ENCODE measurements around the gene HOXD3. TPM values are rescaled to one million over a fixed set of nuclear protein-coding genes. Genes with fewer than 3 reads are reported as not detected.

Gene HOXD3
- total RNA-seq, 1 donor from 2014 or later, result 1.5 TPM

GRCh38 chr2:176120364-176121189, 36.5 kb upstream of the HOXD3 start:
- peak; percentile 18 for TF ChIP-seq CTCF (conservative IDR thresholded peaks at IDR 0.05)
- DNase-seq (ENCODE audit: low read depth, low spot score), result no peak

GRCh38 chr2:176121190-176122051, 35.7 kb upstream of the HOXD3 start:
- no peak for TF ChIP-seq CTCF (conservative IDR thresholded peaks at IDR 0.05)
- Mint-ChIP-seq H3K27me3 (ENCODE audit: low read depth) (peaks cover 95% of the 10 kb centered on the region), H3K36me3 (ENCODE audit: low read depth) (peaks cover 7% of the 10 kb centered on the region), H3K27ac (ENCODE audit: unreplicated experiment) (no peak overlapping the region), H3K4me3 (peak overlapping the region; percentile 67), H3K9me3 (peaks cover 6% of the 10 kb centered on the region), H3K4me1 (no peaks in the 10 kb centered on the region)
- no peak for DNase-seq (ENCODE audit: low read depth, low spot score)

More at GRCh38 chr2:176120364-176121189, 36.5 kb upstream of the HOXD3 start:
- H3K27ac Mint-ChIP-seq (ENCODE audit: unreplicated experiment), result no peak overlapping the region
- H3K27me3 Mint-ChIP-seq (ENCODE audit: low read depth), result peaks cover 95% of the 10 kb centered on the region
- peaks cover 7% of the 10 kb centered on the region for H3K36me3 Mint-ChIP-seq (ENCODE audit: low read depth)
- H3K4me1 Mint-ChIP-seq, result no peaks in the 10 kb centered on the region
- peak overlapping the region; percentile 67 for H3K4me3 Mint-ChIP-seq
- peaks cover 7% of the 10 kb centered on the region for H3K9me3 Mint-ChIP-seq

- Mint-ChIP-seq H3K27ac (ENCODE audit: unreplicated experiment) (no peak overlapping the region), H3K27me3 (ENCODE audit: low read depth) (peaks cover 95% of the 10 kb centered on the region), H3K36me3 (ENCODE audit: low read depth) (peaks cover 4% of the 10 kb centered on the region), H3K4me1 (no peaks in the 10 kb centered on the region), H3K4me3 (peak overlapping the region; percentile 73), H3K9me3 (no peaks in the 10 kb centered on the region)
- no peak for DNase-seq (ENCODE audit: low read depth, low spot score)
- TF ChIP-seq CTCF (conservative IDR thresholded peaks at IDR 0.05), result peak; percentile 11
These were observed 34.9 kb upstream of the HOXD3 start for GRCh38 chr2:176122052-176122682.

- no peak within 1 kb of the TSS for H3K27ac Mint-ChIP-seq (ENCODE audit: unreplicated experiment)
- no peak for TF ChIP-seq CTCF (conservative IDR thresholded peaks at IDR 0.05)
- no peak for DNase-seq (ENCODE audit: low read depth, low spot score)
- peaks cover 4% of the 10 kb centered on the region for H3K36me3 Mint-ChIP-seq (ENCODE audit: low read depth)
- H3K4me3 Mint-ChIP-seq, result peak within 1 kb of the TSS; percentile 73
- no peaks in the 10 kb centered on the region for H3K4me1 Mint-ChIP-seq
- no peaks in the 10 kb centered on the region for H3K9me3 Mint-ChIP-seq
- peaks cover 96% of the 10 kb centered on the region for H3K27me3 Mint-ChIP-seq (ENCODE audit: low read depth)
These were observed 34.3 kb upstream of the HOXD3 start, which contains the start of gene HOXD9 for GRCh38 chr2:176122683-176123410. Gene HOXD9, plus strand, starts transcription at chr2:176122719. Its CDS starts 50 bp downstream, at chr2:176122769.

Measured in neural crest cell (in vitro differentiated cells).